HG02642 (cell line): ENCODE results near the gene ACTN1.

Experiments
- ATAC-seq: cut with Tn5 transposase; IDR thresholded peaks from one replicate; pipeline ENCODE4 v1.9.1; 2021; ENCODE audit warnings: mild to moderate bottlenecking; ENCODE audit not compliant: unreplicated experiment, poor library complexity

Gene ACTN1

DNA sequence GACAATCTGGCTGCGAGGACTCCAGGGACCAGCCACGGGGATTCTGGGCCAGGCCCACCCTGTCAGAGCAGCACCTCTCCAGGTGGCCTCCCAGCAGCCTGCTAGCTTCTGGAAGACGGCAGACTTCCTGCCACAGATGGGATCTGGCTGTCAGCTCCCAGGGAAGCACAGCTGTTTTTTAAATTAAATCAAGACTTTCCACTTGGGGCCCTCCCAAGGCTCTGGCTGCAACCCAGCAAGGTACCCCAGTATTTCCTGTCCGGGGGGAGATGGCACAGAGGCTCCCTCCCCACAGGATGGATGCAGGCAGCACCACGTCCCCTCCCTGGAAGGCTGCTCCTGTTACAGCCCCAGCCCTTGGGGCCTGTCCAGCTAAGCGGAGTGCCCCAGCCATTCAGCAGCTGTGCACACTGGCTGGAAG is 56.9 kb downstream of the ACTN1 start:
- ATAC-seq: no peak

DNA sequence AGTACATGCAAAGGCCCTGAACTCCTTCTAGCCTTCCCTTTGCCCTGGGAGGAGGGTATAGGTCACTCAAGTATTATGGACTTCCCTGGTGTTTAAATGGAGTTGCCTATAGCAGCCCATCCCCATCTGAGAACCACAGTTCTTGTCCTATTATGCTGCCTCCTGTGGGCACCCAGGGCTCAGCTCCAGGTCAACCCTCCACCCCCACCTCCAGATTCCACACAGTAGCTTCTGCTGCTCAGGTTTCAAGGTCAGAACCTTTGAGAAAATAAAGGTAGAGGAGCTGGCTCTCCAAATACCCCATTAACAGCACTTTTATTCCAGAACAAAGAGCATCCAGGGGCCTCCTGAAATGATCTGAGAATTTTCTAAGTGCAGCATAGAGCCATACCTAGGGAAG is 57.4 kb downstream of the ACTN1 start:
- ATAC-seq: no peak

DNA sequence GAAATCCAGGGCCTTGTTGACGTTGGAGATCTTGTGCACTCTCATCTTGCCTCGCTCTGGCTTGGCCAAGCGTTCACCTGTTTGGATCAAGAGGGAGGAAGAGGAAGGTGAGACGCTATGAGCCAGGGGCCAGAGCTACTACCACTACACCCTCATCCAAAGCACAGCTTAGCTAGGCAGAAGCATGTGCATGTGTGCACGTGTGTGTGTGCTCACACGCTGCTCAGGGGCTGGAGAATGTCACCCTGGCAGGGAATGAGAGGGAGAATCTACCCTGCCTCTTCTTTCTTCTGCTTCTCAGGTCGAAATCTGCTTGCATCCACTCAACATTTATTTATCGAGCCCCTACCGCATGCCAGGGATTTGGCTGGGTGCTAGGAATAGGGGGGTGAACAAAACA is 58.1 kb downstream of the ACTN1 start:
- no peak for ATAC-seq

DNA sequence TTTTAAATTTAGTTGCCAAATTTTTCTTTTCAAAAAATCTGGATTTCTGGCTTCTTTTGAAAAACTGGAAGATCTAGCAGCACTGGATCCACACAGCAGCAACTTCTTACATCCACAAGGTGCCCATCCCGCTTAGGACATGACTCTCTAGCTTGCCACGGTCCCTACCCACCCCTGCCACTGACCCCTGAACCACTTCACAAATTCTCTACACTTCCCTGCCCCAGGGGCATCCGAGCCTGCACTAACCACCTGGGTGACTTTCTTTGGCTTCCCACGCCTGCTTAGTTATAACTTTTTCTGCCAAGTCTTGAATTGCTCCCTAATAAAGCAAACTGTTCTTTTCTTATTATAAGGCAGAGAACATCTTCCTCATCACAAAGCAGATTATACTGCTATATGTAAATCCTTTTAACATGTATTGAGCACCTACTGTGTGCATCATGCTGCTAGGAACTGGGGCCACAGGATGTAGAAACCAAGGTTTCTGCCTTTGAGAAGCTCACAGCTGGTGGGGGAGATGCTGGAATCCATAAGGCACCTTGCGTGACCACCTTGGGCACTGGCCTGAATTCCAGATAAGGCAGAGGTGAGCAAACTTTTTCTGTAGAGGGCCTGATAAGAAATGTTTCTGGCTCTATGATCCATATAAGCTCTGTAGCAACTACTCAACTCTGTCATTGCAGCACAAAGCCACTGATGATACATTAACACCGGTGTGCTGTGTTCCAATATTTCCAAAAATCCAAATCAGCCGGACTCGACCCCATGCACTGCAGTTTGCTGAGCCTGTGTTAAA is 59.8 kb downstream of the ACTN1 start:
- no peak for ATAC-seq

DNA sequence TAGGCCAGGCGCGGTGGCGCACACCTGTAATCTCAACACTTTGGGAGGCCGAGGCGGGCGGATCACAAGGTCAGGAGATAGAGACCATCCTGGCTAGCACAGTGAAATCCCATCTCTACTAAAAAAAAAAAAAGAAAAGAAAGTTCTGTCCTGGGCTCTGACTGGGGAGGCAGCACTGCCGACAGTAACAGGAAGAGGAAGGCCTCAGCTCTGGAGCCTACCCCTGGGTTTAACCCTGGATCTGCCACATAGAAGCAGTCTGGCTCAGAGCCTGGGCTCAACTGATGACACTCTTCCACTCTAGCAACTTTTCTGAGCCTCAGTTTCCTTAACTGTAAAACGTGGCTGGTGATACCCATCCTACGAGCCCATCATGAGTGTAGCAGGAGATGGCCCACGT is 60.5 kb downstream of the ACTN1 start:
- no peak for ATAC-seq

DNA sequence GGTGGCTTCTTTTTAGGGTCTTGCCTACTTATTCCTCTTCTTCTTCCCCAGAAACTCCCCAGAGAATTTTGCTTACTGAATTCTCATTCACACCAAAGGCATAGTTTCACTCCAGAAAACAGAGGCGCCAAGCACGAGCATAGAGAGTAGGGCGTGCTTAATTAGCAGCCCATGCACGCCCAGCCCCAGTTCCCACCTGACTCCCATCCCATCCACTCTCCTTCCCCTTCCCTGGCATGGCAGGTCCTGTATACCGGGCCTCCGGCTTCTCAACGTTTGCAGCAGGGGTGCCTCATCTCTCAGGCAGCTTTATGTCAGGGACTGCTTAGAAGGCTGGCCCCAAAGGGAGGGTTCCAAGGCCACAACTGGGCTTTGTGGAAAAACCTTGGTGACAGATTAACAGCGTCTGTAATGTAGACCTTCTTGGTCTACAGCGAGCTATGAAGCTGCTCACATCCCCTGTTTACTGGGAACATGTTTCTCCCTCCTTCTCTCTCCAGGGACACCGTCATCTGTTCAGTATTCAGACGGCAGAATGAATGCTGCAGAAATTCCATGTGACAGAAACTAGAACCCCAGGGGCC is 62.7 kb downstream of the ACTN1 start:
- ATAC-seq: no peak

DNA sequence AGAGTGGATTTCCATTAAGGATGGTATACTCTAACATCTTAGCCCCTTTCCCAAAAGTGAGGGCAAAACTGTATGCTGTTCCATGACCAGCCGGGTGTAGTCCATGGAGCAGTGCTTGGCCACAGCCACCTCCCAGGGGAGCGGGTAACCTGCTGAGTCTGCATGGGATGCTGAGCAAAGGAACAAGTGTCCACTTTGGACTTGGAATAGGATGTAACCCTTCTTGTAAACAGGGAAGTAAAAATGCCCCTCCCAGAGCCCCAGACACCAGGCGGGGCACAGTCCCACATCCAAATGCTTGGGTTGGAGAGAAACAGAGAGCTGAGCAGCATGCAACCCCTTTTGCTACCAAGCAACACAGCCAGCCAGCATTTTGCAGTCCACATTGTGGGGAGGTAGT is 65.6 kb downstream of the ACTN1 start:
- no peak for ATAC-seq

DNA sequence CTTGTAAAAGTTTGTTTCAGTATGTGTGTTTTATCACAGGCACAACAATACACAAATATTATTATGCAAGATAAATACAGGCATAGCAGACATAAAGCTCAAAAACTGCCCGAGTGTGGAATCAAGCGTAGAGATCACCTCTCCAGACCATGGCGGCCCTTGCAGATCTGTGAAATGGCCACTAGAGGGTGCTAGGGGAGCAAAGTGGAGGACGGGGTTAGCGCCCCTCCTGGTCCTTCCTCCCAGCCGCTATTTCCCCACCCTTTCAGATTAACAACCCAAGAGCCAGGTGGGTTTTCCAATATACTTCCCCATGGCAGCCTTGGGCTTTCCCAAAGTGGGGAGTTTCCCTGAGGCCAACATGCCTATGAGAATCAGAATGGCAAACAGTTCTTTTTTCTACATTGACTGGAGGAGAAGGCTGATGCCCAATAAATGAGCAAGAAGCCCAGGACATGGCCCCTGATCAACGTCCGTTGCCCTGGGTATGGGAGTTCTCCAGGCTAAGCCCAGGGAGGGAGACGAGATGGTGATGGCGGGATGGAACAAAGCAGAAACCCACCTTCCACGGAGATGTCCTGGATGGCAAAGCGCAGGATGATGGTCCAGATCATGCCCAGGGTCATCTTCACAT is 67.4 kb downstream of the ACTN1 start:
- ATAC-seq: peak; percentile 81

DNA sequence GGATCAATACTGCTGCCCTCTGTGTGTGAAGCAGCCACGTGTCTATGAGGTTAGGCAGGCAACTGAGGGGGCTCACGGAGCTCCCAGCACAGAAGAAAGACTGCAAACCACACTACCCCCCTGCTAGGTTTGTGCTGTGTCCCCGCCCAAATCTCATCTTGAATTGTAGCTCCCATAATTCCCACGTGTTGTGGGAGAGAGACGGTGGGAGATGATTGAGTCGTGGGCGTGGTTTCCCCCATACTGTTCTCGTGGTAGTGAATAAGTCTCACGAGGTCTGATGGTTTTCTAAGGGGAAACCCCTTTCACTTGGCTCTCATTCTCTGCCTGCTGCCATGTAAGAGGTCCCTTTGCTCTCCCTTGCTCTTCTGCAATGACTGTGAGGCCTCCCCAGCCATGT is 68.6 kb downstream of the ACTN1 start:
- no peak for ATAC-seq

DNA sequence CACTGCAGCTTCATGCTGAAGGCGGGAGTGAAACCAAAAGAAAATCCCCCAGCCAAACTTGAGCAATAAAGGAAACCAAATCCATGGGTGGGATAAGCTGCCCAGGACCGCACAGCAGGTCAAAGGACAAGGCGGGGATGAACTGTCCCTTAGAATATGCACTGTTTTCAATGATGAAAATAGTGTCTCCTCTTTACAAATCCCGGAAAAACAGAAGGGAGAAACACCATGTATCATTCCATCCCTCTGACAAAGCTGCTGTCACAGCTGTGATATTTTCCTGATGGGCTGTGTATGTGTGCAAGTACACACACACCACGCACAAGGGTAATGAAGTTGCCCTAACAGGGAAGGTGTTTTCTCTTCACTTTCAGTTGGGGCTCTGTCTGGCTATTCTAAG is 70.3 kb downstream of the ACTN1 start:
- ATAC-seq: no peak

DNA sequence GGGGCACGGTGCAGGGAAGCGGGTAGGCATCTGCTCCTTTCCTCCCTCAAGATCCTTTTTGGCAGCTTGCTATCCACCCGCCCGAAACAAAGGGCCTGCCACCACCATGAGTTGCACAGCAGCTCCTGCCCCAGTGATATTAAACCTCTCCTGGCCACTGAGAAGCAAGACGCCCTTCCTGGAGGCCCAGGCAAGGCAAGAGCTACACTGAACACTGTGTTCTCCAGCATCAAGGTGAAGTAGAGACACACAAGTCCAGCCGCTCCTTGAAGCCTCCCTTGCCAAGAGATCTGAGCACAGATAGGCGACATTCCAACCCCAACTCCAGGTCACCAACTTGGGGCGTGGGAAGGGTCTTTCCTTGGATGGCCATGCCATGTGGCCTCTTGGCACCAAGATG is 70.9 kb downstream of the ACTN1 start:
- no peak for ATAC-seq

DNA sequence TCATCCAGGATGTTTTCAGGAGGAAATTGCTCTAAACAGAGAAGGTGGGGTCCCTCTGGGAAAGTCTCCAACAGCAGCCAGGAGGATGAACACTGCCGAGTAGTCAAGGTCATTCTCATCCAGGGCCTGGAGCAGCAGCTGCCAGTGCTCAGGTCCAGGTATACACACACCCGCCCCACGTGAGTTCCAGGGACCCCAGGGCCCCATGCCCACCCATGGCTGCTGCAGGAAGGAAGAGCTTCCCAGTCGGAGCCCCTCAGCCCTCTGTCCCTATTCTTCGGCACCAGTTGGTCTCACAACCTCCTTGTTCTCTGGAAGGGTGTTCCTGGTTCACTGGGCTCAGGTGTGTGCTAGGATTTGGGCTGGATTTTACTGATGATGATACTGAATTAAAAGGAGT is 72.7 kb downstream of the ACTN1 start:
- ATAC-seq: no peak

DNA sequence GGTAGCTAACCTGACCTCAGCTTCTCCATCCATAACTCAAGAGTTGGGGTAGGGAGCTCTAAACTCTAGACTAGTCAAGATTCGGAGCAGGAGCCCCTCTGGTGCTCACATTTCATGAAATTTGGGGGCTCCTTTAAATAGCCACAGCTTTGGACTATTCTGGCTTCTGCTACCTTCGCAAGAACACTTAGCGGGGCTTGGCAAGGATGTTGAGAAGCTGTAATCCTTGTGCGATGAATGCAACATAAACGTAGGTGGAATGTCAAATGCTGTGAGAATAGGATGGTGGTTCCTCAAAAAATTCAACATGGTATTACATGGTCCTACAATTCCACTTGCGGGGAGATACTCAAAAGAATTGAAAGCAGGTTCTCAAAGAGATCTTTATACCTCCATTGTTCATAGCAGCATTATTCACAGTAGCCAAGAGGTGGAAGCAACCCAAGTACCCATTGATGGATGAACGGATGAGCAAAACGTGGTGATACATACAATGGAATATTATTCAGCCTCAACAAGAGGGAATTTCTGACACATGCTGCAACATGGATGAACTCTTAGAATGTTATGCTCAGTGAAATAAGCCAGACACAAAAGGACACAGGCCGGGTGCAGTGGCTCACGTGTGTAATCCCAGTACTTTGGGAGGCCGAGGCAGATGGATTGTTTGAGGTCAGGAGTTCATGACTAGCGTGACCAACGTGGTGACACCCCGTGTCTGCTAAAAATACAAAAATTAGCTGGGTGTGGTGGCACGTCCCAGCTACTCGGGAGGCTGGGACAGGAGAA is 73.8 kb downstream of the ACTN1 start:
- ATAC-seq: no peak

DNA sequence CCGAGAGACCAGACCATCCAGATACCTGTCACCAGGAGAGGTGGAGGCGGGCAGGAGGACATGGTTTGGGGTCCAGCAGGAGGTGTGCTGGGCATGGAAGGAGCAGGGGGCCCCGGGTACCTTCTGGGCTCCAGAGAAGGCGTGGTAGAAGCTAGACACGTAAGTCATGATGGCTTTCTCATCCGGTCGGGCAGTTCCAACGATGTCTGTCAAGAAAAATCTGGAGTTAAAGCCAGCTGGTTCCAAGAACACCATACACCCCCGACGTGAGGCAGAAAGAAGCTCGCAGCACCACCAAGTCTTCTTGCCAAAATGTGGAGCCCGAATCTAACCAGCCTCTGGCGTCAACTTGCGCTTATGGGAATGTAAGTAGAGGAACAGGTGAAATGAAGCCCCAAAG is 76.7 kb downstream of the ACTN1 start:
- ATAC-seq: no peak

DNA sequence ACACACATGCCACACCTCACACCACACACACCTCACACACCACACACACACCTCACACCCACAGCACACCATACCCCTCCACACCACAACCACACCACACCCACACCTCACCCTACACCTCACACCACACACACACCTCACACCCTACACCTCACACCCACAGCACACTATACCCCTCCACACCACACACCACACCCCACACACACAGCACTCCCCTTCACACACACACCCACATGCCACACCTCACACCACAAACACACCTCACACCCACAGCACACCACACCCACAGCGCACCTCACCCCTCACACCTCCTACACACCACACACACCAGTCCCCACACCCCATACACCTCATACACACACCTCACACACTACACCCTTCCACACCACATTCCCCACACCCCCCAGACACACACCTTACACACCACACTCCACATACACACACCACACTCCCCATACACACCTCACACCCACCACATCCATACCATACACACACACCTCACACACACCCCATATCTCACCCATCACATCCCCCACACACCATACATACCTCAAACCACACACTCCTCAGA is 80.0 kb downstream of the ACTN1 start:
- ATAC-seq: no peak

DNA sequence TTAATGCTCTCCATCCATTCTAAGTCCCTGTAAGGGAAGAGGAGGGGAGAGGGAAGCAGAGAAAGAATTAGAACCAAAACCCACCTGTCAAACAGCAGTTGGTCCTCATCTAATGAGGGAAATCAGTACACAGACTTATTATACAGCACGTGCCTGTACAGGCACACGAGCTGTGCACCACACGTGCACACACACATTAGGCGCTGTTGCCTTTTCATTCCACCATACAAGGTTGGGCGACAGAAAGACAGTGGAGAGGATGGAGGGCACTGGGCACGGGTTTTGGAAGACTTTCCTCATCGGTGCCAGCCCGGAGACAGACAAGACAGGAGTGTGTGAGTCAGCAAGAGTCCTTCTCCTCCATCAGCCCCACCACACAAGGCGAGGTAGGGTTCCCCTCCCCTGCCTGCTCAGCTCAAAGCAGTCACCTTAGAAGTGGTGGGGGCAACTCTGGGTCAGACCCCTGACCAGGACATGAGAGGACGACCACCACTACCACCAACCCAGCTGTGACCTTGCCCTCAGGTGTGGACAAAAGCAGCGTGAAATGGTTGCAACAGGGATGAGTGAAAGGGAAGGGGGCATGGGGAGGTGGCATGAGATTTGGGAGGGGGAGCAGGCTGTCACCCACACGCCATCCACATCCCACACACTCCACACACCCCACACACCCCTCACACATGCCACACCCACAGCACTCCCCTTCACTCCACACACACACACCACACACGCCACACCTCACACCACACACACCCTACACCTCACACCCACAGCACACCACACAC is 80.7 kb downstream of the ACTN1 start:
- no peak for ATAC-seq

DNA sequence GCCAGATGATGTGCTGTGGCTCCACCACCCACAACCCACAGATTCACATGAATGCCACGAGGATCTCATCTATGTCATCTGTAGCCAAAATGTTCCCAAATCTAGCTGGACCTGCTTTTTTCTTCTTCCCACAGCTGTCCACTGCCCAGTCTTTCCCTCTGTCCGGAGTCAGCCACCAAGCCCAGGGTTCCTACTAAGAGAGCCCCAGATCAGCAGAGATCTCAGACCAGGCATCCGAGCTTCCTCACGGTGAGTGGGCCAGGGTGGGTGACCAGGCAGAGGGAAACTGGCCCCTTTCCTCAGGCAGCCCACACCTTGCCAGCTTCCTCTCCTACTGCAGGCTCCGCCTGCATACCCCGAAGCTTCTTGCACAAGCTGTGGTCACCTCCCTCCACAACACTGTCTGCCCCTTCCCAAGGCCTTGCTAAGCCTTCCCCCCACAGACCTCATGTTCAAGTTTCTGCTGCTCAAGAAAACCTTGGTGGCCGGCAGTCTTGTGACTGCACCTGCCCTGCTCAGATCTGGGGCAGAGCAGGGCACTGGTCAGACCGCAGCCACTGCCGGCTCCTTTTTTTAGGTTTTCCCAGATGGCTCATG is 81.4 kb downstream of the ACTN1 start:
- ATAC-seq: no peak

DNA sequence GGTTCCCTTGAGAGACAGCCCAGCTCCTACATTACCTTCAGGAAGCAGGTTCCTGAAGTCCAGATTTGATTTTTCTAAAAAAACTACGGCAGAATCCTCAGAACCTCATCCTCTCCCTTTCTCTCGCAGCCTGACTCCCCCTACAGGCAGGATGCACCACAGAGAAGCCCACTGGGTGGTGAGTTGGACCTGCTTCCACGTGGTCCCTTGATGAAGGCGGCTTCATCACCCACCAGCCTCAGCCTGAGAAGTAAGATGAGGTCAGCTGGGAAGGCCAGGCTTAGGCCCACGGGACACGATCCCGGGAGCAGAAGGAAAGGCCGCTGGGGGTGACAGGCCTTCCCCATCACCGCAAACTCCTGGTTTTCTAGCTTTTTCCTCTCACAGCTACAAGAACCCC is 83.0 kb downstream of the ACTN1 start:
- no peak for ATAC-seq
